GM13977 (cell line): Measurements from ENCODE around the gene ZNRF4.
"Not testable (repeated sequence)": the region's sequence is repeated elsewhere in the genome, so short reads cannot be mapped to it uniquely, and the experiment has no call there.

Experiments used
- DNase-seq: peaks from one replicate; pipeline ENCODE4 v3.0.0; 2012; ENCODE audit warnings: low spot score
- in situ Hi-C: fragments of 300-500 bp; cut with MboI; formaldehyde crosslinking; loops from one replicate; pipeline ENCODE4 v1.12.0; 2022; ENCODE audit warnings: low sequenced_read_pairs, low pct_unique_long_range_greater_than_20kb, mixed read lengths, inconsistent platforms; ENCODE audit not compliant: unreplicated experiment
- TF ChIP-seq, protein P1 (sequence below): IDR thresholded peaks from 2 replicates; pipeline ENCODE4 v1.5.1; 2012; ENCODE audit warnings: mild to moderate bottlenecking, control low read depth; ENCODE audit not compliant: insufficient read depth; ENCODE audit errors: extremely low read depth, missing control alignments

The ZNRF4 gene

DNA sequence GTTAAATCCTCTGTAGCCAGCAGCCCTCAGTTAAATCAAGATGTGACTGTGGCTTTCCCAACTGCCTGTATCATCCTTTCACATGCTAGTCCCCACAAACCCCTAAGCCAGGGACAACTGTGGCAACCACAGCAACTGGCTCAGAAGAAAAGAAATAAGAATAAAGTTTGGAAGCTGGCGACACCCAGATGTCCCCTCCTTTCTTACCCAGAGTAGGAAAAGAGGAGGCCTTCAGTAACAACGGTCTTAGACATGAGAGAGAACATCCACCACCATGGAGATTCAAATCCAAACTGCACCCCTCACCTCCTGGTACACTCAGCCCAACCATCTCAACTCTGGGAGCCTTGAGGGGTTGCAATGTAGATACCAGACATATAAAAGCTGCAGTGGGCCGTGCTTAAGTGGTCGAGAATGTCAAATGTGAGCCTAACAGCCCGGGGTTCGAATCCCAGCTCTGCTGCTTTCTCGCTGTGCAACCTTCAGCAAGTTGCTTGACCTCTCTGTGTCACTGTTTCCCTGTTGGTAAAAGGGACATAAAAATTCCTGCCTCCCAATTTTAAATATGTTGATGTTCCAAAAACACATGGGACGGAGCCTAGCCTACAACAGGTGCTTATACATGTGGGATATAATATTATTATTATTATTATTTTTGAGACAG is 23.8 kb downstream of the ZNRF4 start:
- DNase-seq, result no peak
- TF ChIP-seq, protein P1, sequence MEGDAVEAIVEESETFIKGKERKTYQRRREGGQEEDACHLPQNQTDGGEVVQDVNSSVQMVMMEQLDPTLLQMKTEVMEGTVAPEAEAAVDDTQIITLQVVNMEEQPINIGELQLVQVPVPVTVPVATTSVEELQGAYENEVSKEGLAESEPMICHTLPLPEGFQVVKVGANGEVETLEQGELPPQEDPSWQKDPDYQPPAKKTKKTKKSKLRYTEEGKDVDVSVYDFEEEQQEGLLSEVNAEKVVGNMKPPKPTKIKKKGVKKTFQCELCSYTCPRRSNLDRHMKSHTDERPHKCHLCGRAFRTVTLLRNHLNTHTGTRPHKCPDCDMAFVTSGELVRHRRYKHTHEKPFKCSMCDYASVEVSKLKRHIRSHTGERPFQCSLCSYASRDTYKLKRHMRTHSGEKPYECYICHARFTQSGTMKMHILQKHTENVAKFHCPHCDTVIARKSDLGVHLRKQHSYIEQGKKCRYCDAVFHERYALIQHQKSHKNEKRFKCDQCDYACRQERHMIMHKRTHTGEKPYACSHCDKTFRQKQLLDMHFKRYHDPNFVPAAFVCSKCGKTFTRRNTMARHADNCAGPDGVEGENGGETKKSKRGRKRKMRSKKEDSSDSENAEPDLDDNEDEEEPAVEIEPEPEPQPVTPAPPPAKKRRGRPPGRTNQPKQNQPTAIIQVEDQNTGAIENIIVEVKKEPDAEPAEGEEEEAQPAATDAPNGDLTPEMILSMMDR, result no peak
- in situ Hi-C loops, result no loop called here

DNA sequence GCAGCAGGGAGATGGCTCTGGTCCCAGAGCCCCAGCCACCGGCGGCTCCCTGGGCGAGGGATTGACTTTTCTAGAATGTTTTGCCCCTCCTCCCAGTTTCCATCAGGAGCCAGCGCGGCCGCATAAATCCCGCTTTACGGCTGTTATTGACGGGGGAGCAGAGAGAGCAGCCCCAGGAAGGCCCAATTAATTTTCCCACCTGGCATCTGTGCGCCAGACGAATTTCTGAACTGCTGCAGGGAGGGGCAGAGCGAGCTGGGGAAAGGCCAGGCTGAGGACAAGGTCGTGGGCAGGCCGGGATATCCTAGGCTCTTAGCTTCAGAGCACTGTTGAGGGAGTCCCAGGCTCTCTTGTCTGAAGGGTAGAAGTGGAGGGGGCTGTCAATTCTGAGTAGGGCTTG is 24.7 kb downstream of the ZNRF4 start:
- in situ Hi-C loops, result no loop called here
- no peak for DNase-seq
- TF ChIP-seq, protein P1, result no peak

DNA sequence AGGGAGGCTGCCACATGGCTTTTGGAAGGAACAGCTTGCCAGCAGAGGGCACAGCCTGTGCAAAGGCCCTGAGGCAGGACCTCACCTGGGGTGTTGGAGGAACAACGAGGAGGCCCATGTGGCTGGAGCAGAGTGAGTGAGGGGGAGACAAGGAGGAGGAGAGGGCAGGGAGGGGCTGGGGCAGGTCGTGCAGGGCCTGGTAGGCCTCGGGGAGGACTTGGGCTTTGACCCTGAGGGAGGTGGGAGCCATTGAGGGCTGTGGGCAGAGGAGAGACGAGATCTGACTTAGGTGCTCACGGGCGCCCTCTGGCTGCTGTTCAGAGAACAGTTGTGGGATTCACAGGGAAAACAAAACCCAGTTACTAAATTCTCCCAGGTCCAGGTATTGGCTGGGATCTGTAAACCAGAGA is 25.2 kb downstream of the ZNRF4 start:
- peak; percentile 67 for DNase-seq
- TF ChIP-seq, protein P1, result peak; percentile 55
- in situ Hi-C loops, result no loop called here

DNA sequence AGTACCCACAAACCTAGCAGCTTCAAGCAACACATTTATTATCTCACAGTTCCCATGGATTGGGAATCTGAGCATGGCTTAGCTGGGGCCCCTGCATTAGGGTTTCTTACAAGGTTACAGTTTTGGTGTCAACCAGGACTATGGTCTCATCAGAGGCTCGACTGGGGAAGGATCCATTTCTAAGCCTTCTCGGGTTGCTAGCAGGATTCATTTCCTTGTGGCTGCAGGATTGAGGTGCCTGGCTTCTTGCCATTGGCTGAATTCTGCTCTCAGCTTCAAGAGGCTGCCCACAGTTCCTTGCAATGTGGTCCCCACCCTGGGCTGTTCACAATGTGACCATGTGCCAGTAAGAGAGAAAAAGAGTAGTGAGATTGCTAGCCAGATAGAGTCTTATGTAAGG is 26.7 kb downstream of the ZNRF4 start:
- in situ Hi-C loops, result no loop called here
- no peak for DNase-seq
- TF ChIP-seq, protein P1, result no peak

DNA sequence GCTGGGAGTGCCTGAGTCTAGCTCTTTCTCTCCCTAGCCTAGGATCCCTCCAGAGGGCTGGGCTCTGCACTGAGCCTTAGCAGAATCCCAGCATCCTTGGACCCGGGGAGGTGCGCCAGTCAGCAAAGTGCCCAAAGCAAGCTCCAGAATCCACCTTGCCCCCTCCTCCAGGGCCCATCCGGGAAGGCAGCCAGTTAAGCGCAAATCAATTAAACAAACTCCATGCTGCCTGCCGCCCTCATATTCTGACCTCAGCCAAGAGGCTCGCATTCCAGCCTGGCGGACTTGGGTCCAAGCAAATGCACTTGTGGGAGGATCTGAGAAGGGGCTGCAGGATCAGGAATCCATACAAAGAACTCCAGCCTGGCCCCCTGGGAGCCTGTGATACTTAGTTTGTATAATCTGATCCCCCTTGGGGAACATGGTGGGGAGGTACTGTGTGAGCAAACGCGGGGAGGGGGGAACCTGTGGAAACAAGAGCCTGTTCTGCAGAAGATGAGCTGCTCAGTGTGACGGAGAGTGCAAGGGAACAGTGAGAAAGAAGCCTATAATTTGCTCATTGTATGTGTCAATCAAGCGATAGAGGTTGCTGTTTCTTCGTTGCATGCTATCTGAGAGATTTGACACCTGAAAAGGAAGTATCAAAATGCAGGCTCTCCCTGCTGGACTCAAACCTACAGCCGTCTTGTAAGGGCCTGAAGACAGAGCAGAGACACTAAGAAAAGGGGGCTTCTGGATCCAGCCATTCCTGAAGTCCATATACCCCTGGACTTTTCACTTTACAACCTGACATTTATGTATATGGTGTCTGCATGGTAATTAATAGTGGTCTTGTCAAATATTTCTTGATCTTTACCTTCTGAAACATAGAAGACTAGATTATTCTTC is 29.4 kb downstream of the ZNRF4 start:
- no peak for DNase-seq
- in situ Hi-C loops, result no loop called here
- TF ChIP-seq, protein P1, result no peak

DNA sequence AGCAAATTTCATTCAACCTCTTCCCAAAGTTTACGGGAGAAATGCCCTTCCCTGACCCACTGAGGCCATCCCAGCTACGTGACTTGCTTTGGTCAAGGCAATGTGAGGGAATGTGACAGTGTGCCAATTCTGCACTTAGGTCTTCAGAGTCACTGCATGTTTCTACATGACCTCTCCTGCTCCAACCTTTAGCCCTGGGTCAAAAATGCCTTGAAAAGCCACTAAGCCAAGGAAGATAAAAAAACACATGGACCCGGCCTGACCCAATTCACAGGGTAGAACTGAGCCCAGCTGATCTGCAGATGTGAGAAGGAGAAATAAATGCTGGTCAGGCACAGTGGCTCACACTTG is 30.0 kb downstream of the ZNRF4 start:
- in situ Hi-C loops, result no loop called here
- DNase-seq, result no peak
- TF ChIP-seq, protein P1, result no peak

DNA sequence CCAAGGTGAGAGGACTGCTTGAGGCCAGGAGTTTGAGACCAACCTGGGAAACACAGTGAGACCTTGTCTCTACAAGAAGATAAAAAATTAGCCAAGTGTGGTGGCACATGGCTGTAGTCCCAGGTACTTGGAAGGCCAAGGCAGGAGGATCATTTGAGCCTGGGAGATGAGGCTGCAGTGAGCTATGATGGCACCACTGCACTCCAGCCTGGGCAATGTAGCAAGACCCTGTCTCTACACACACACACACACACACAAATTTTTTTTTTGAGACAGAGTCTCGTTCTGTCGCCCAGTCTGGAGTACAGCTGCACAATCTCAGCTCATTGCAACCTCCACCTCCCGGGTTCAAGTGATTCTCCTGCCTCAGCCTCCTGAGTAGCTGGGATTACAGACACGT is 30.4 kb downstream of the ZNRF4 start:
- DNase-seq, in situ Hi-C loops: not testable (repeated sequence)
